ENCODE data around the gene SAC3D1.
"Not testable (repeated sequence)": the region's sequence is repeated elsewhere in the genome, so short reads cannot be mapped to it uniquely, and the experiment has no call there.

Gene SAC3D1

DNA sequence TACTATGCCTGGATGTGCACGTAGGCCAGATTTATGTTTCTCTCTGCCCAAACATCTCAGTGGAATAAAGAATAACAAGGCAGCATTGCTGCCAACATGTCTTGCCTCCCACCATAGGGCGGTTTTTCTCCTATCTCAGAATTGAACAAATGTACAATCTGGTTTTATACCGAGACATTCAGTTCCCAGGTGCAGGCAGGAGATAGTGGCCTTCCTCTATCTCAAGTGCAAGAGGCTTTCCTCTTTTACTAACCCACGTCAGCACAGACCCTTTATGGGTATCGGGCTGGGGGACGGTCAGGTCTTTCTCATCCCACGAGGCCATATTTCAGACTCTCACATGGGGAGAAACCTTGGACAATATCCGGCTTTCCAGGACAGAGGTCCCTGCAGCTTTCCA is 17.5 kb upstream of the SAC3D1 start:
- not testable (repeated sequence) for DNase-seq (ENCODE audit: low read depth in 2 of 2)

DNA sequence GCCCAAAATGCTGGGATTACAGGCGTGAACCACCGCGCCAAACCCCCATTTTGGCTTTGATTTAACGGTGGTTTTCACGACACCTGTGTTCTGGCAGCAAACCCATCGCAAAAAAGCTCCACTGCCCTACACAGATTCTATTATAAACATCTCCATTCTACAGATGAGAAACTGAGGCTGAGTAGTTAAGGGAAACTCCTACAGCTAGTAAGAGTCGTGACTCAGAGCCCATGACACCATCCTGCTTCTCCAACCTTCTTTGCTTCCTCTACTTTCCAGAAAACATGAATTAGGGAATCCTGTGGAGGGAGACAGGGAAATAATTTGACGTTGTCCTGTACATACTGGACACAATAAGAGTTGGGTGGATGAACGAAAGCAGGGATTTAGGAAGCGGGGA is 14.2 kb upstream of the SAC3D1 start:
- DNase-seq (ENCODE audit: low read depth in 2 of 2) = no peak

DNA sequence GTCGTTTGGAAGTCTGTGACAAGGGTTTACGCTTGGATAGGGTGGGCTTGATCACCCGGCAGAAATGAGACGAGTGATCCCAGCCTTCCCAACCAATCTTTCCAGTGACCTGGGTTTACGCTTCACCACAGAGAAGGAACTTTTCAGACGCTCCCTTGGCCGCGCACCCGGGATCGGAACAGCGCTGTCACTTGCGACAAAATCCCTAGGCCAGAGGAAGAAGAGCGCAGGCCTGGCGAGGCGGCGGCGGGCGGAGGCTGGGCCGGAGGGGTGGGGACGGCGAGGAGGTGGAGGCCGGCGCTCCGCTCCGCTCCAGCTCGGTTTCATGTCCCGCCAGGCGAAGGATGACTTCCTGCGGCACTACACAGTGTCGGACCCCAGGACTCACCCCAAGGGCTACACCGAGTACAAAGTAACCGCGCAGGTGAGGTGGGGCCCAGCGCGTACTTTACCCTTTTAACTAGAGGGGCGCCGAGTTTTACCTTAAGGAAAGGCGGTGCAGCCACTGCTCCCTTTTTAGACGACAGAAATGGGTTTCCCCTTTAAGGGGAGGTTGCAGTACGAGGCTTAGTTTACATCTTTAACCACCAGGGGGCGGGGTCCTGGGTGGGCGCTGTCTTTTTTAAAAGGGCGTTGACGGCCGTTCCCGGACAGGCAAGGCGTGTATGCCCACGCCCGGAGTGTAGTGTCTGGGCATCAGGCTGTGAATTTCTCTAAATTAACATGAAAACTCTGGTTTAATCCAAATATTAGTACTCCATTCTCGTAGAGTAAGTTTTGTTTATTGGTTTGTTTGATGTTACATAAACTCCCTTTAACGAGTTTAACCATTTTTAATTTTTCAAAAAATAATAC is 13.6 kb upstream of the SAC3D1 start, which contains the start of gene SNX15:
Gene SNX15 (plus strand): TSS at position 227 of the 855 bp plus-strand sequence. CDS start 99 bp downstream, at position 326.
- DNase-seq (ENCODE audit: low read depth in 2 of 2) = peak; percentile 91 to 92

DNA sequence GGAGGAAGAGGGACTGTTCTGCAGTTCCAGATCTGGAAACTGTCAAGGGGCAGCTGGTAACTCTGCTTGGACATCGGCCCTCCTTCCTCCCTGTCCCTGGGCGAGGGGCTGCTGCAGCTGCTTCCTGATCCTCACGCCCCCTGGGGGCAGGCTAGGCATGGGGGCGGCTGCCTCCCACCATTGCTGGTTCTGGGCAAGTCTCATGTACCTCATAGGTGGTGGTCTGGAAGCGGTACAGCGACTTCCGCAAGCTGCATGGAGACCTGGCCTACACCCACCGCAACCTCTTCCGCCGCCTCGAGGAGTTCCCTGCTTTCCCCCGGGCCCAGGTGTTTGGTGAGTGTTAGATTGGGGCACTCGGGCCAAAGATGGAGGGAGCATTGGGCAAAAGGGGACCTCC is 8.8 kb upstream of the SAC3D1 start:
- DNase-seq (ENCODE audit: low read depth in 2 of 2) = no peak

DNA sequence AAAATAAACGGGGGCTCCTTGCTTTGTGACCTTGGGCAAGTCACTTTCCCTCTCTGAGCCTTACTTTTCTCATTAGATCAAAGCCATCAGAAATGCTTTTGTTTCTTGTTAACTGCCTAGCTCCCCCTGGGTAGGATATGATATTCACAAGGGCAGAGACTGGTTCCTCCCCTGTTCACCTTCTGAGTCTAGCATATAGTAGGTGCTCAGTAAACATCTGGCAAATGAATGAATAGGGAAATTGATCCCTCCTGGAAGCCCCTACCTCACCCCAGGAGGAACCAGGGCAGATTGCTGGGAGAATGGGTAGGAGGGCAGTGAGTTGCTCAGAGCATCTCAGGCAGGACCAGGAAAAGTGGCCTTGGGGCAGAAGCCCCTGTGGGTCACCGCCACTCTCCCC is 6.6 kb upstream of the SAC3D1 start:
- no peak for DNase-seq (ENCODE audit: low read depth in 2 of 2)

DNA sequence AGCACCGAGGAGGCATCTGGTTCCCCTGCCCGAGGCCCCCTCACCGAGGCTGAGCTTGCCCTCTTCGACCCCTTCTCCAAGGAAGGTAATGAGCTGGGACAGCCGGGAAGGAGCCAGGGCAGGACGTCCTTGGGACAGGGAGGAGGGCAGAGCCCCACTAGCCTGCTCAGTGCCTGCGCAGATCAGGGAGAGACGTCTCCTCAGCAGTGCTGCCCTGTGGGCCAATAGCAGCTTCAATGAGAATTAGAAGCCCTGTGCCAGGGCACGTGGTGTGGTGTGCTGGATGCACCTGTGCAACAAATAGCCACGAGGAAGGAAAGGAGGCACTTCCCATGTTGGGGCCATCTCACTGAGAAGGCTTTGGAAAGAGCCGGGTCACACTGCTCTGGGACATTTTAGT is 5.4 kb upstream of the SAC3D1 start:
- no peak for DNase-seq (ENCODE audit: low read depth in 2 of 2)

DNA sequence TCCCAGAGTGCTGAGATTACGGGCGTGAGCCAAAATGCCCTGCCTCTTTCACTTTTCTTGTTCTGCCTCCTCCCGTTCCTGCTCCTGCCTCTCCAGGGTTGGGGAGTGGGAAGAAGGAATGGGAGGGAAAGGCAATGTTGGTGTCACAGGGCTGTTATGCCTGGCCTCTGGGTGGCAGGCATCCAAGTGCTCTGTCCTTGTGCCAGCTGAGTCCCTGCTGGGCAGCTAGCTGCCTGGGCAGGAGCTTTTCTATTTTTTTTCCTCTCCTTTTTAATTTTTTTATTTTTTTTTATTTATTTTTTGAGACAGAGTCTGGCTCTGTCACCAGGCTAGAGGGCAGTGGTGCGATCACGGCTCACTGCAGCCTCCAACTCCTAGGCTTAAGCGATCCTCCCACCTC is 4.1 kb upstream of the SAC3D1 start:
- DNase-seq (ENCODE audit: low read depth in 2 of 2) = no peak

DNA sequence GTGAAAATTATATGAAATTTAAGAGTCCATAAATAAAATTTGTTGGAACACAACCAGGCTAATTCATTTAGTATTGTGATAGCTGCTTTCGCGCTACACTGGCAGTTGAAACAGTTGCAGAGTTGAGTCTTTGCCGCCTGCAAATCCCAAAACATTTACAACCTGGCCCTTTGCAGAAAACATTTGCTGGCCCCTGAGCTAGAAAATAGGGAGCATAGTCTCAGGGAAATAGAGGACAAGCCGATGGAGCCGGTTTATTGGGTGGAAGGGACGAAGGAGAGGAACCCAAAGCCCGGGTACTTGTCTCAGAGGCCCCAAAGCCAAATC is 527 bp upstream of the SAC3D1 start:
- DNase-seq (ENCODE audit: low read depth in 2 of 2) = no peak

DNA sequence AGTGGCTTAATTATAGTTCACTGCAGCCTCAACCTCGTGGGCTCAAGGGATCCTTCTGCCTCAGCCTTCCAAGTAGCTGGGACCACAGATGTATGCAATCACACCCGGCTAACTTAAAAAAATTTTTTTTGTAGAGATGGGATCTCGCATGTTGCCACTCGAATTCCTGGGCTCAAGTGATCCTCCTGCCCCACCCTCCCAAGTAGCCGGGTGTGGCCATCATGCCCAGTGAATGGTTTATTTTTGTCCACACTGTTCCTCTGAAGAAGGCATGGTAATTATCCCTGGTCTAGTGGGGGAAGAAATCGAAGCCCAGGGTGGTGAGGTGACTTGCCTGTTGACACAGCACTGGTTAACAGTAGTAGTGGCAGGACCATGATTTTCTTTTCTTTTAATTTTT is 1.9 kb downstream of the SAC3D1 start:
- no peak for DNase-seq (ENCODE audit: low read depth in 2 of 2)

DNA sequence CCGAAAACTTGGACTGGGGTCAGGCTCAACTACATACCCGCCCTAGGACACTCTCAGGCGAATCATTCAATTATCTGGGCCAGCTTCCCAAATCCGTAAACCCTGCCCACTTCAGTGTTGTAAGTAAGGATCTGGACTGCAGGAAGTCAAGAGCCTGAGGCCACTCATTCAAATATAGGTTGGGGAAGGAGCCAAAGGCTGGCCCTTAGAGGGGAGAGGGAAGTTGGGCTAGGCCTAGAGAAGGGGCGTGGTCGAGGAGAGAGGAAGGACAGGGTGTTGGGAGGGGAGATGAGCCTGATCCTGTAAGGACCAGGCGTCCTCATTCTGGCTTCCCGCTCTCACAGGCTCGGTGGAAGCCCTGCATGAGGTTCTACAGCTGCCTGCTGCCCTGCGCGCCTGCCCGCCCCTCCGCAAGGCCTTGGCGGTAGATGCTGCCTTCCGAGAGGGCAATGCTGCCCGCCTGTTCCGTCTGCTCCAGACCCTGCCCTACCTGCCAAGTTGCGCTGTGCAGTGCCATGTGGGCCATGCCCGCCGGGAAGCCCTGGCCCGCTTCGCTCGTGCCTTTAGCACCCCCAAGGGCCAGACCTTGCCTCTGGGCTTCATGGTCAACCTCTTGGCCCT is 3.0 kb downstream of the SAC3D1 start:
- DNase-seq (ENCODE audit: low read depth in 2 of 2) = no peak

DNA sequence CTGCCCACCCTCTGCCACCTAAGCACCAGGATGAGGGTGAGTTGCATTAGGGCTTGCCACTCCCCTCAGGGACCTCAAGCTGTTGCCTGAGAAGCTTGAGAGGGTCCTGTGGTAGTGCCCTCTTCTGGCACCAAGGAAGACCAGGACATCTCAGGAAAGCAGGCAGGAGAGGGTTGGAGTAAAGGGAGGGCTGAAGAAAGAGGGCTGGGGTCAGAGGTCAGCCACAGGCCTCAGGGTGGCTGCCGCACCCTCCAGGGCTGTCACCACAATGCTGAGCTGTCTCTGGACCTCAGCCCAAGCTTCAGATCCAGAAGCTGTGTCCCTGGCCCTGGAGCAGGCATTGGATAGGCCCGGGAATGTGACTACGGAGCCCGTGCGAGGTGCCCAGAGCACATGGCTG is 4.1 kb downstream of the SAC3D1 start:
- no peak for DNase-seq (ENCODE audit: low read depth in 2 of 2)

DNA sequence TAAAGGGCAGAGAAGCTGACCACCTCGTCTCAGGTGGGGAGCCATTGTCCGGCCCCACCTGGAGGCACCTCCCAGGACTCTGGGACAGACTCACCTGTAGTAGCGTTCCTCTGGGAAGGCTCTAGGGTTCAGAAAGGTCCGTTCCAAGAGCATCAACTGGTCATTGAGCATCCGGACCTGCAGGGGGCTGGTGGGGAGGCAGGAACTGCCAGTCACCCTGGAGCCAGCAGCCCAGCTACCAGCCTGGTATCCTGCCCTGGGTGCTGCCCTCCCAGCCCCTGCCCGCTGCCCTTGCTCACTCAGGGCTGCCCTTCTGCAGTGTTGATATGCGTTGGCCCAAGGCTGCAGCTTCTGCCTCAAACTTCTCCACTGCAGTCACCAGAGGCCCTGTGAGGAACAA is 4.7 kb downstream of the SAC3D1 start:
- no peak for DNase-seq (ENCODE audit: low read depth in 2 of 2)

DNA sequence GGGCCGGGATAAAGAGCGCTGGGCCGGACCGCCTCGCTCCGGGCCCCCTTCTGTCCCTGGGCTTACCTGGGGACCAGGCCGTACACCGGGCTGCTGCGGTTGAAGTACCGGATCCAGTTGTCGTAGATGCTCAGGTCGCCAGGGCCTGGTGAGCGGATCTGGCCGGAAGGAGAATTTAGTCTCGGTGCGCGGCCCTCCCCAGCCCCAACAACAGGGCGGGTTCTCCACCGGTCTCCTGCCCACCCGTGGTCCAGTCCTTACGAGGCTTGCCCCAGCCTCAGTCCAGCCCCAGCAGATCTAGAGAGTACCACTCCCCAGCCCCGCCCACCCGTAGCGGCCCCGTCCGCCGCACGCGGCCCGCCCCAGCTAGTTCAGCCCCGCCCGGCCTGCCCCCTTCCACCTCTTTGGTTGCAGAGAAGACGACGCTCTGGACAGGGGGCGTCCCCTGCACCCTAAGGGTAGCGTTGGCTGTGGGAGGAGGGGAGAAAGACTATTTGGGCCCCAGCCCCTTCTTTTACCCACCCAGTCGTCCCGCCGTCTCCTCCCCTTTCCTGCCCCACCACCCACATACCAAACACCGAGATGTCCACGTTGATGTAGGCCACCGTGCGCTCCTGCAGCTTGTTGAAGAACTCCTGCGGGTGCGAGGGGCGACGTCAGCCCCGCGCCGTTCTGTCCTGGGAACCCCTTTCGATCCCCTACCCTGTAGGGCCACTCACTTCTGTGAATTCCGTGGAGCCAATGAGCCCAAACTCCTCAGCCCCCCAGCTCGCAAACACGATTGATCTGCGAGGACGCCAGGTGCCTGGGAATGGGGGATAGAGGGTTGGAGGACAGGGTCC is 6.8 kb downstream of the SAC3D1 start:
- no peak for DNase-seq (ENCODE audit: low read depth in 2 of 2)

DNA sequence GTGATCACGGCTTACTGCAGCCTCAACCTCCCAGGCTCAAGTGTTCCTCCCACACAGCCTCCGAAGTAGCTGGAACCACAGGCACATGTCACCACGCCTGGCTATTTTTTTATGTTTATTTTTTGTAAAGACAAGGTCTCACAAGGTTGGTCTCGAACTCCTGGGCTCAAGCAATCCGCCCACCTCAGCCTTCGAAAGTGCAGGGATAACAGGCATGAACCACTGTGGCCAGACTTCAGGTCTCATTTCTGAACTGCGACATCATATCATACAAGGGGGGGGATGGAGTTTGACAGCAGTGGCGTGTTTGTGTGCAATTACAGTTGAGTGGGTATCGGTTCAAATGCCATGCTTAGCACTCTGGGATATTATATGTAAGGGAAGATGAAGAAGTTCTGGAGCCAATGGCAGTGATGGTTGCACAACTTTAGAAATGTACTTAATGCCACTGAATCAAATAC is 10.4 kb downstream of the SAC3D1 start:
- no peak for DNase-seq (ENCODE audit: low read depth in 2 of 2)

DNA sequence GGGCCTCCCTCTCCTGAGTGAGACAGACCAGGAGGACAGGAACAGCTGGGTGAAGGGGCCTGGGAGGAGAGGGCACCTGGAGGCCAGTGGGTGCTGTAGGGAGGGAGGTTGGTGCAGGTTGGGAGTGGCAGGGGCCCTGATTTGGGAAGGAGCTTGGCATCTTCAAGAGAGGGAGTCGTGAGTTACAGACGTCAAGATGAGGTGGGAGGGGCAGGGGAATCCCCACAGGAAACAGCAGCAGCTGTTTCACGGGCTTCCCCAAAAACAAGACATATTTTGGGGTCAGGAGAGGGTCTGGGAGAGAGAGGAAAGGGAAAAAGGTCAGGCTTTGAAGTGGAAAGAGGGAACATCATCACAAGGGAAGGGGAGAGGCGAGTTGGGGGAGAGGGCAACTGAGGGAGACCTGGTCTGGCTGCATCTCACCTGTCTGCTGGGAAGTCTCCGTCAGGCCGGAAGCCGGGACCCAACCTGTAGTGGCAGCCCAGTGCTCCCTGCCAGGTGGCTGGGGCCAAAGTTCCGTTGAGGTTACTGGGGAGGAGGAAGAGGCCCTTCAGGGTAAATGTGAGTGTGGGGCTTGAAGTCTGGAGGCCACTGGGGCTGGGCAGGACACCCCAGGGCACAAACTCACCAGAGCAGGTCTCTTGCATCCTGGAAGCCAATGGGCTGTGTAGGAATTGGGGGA is 13.0 kb downstream of the SAC3D1 start:
- no peak for DNase-seq (ENCODE audit: low read depth in 2 of 2)

DNA sequence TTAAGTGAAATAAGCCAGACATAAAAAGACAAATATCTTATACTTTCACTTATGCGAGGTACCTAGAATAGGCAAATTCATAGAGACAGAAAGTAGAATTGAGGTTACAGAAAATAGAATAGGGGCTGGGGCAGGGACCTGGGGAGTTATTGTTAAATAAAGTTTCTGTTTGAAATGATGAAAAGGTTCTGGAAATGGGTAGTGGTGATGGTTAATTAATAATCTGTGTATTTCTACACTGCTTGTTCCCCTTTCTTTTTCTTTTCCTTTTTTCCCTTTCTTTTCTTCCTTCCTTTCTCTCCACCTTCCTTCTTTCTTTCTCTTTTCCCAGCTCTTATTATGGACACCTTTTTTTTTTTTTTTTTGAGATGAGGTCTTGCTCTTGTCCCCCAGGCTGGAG is 14.5 kb downstream of the SAC3D1 start:
- DNase-seq (ENCODE audit: low read depth in 2 of 2) = no peak

DNA sequence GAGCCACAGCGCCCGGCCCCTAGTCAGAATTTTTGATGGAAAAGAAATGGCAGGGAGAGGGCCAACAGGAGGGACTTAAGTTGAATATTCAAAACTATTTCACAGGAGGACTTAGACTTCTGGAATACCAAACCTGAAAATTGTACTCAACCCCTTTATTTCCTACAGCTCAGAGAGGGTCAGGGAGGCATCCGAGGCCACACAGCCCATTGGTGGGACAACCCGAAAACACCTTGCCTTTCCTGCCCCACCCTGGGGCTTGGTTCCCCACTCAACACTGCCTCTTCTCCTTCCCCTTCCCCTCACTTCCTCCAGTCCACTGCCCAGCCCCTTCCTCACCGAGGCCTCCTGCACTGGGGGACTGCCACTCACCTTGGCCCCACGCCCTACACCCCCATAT is 16.0 kb downstream of the SAC3D1 start:
- DNase-seq (ENCODE audit: low read depth in 2 of 2) = no peak

DNA sequence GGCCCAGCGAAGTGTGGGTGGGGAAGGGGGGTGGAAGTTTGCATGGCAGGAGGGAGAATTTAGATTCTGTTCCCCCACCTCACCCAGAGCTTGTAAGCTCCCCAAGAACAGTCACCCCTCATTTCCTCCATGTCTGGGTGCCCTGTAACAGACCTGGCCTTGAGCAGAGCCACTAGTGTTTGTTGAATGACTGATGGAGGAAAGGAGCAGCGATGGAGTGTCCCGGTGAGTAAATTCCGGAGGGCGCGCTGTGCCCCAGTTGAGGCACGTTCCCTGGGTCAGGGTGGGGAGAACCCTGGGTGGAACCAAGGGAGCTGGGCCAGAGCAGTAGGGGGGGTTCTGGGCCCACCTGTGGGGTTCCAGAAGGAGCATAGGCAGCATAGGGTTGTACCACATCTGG is 16.5 kb downstream of the SAC3D1 start:
- no peak for DNase-seq (ENCODE audit: low read depth in 2 of 2)

DNA sequence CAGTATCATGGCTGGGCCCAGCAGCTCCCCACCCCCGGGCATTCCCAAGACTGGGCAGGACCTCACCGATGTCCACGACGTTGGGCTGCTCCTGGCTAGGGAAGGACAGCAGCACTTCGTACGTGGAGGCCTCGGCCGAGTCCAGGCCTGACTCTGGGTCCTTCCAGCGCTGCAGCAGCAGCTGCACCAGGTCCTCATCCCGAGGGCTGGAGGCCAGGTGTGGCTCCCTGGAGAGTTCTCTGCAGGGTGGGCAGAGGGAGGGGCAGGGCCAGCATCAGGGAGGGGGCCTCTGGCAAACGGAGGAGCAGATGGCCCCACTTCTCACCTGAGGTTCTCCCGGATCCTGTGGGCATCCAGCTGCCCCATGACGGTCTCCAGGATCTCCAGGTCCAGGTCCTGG is 17.0 kb downstream of the SAC3D1 start:
- no peak for DNase-seq (ENCODE audit: low read depth in 2 of 2)

DNA sequence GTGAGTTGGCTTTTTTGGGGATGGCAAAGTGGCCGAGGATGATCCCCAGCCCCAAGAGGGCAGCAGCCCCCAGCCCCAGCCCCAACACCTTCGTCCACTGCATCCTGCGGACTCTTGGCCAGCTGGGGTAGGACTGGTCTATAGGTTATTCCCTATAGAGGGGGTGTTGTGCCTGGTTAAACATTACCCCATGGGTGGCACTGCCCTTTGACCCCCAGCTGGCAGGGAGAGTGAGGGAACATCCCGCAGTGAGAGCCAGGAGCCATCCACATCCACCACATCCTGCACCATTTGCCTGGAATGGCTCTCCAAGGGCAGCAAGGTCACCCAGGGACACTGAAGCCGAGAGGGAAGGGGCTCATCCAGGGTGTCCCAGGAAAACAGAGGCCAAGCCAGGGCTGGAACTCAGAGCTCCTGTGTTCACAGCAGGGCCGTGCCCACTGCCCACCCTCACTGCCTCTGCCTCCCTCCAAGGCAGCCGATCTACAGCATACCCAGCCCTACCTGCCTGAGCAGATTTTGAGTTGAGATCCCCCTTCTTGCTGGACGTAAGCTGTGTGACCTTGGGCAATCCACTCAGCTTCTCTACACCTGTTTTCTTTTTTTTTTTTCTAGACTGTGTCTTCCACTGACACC is 17.5 kb downstream of the SAC3D1 start, which contains the start of gene NAALADL1:
Gene NAALADL1 (minus strand): TSS at position 135 of the 636 bp plus-strand sequence. CDS start 32 bp downstream, at position 103.
- DNase-seq (ENCODE audit: low read depth in 2 of 2) = no peak

DNA sequence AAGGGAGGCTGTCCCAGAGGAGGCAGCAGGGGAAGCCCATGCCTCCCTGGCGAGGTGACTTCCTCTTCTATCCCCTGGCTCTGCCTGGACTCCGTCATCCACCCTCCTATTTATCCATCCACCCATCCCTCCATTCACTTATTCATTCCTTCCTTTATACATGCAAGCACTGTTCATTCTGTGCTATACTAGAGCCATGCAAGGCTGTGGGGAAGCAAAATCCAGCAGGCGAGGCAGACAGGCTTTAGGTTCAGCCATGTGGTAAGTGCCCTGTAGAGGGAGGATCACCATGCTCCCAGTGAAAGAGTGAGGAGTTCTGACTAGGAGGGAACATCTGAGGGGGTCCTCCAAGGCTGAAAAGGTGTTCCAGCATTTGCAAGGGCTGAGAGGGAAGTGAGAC is 18.5 kb downstream of the SAC3D1 start:
- DNase-seq (ENCODE audit: low read depth in 2 of 2) = no peak
